Neural cell (in vitro differentiated cells): Measurements from ENCODE around the gene THG1L. TPM values are rescaled to one million over a fixed set of nuclear protein-coding genes. Genes with fewer than 3 reads are reported as not detected.

Experiments
- H2AFZ ChIP-seq: fragments of 200-600, 300-800 bp; sonication (generic), shearing (Covaris generic); 2 replicates; pipeline ENCODE4 v1.6.0; 2014; ENCODE audit warnings: low read depth, mild to moderate bottlenecking, antibody characterized with exemption, low read length, moderate library complexity
- H3F3A ChIP-seq: fragments of 200-600 bp; shearing (Covaris generic); 2 replicates; pipeline ENCODE4 v1.6.1; 2016; ENCODE audit warnings: mild to moderate bottlenecking, moderate library complexity, mixed read lengths, antibody characterized with exemption, low read length; ENCODE audit not compliant: insufficient read depth, poor library complexity, severe bottlenecking
- H3K27ac ChIP-seq: fragments of 200-600, 300-800 bp; sonication (generic), shearing (Covaris generic); 2 replicates; pipeline ENCODE4 v1.5.1; 2014; ENCODE audit warnings: mild to moderate bottlenecking, low read length, moderate library complexity
- H3K27me3 ChIP-seq: fragments of 300-800, 200-600 bp; sonication (generic), shearing (Covaris generic); 2 replicates; pipeline ENCODE4 v1.6.0; 2014; ENCODE audit warnings: mild to moderate bottlenecking, low read depth, low read length, moderate library complexity; ENCODE audit not compliant: insufficient read depth
- H3K36me3 ChIP-seq: fragments of 300-800, 200-600 bp; sonication (generic), shearing (Covaris generic); 2 replicates; pipeline ENCODE4 v1.5.1; 2014; ENCODE audit warnings: mild to moderate bottlenecking, antibody characterized with exemption, low read length, moderate library complexity; ENCODE audit not compliant: insufficient read depth
- H3K4me2 ChIP-seq: fragments of 300-800, 200-600 bp; sonication (generic), shearing (Covaris generic); 2 replicates; pipeline ENCODE4 v1.6.0; 2014; ENCODE audit warnings: mild to moderate bottlenecking, low read length
- H3K4me3 ChIP-seq: fragments of 300-800, 200-600 bp; sonication (generic), shearing (Covaris generic); 2 replicates; pipeline ENCODE4 v1.5.1; 2014; ENCODE audit warnings: mild to moderate bottlenecking, low read length, moderate library complexity
- H3K79me2 ChIP-seq: fragments of 200-600 bp; shearing (Covaris generic); replicated peaks from 2 replicates; pipeline ENCODE4 v1.6.0; 2014; ENCODE audit warnings: mild to moderate bottlenecking, low read length, moderate library complexity; ENCODE audit not compliant: insufficient read depth
- H3K9ac ChIP-seq: fragments of 300-800, 200-600 bp; sonication (generic), shearing (Covaris generic); 2 replicates; pipeline ENCODE4 v1.6.1; 2016; ENCODE audit warnings: mild to moderate bottlenecking, low read length, mixed read lengths
- H3K9me2 ChIP-seq: fragments of 200-600 bp; shearing (Covaris generic); 2 replicates; pipeline ENCODE4 v1.6.1; 2016; ENCODE audit warnings: mild to moderate bottlenecking, low read length, mixed read lengths; ENCODE audit not compliant: insufficient read depth
- H3K9me3 ChIP-seq: fragments of 200-600, 300-800 bp; sonication (generic), shearing (Covaris generic); 2 replicates; pipeline ENCODE4 v1.6.1; 2016; ENCODE audit warnings: mild to moderate bottlenecking, mixed run types, low read length, moderate library complexity, mixed read lengths
- H4K20me1 ChIP-seq: fragments of 200-600 bp; shearing (Covaris generic); 2 replicates; pipeline ENCODE4 v1.6.1; 2016; ENCODE audit warnings: mild to moderate bottlenecking, mixed run types; ENCODE audit not compliant: insufficient read depth
- CTCF ChIP-seq: fragments of 450-650 bp; IDR thresholded peaks from 2 replicates; pipeline ENCODE4 v1.5.1; 2014; ENCODE audit warnings: antibody characterized with exemption, mild to moderate bottlenecking, moderate library complexity; ENCODE audit not compliant: poor library complexity, severe bottlenecking
- EP300 ChIP-seq: fragments of 450-650 bp; conservative IDR thresholded peaks from 2 replicates; pipeline ENCODE4 v1.6.1; 2014; ENCODE audit warnings: antibody characterized with exemption, mild to moderate bottlenecking, moderate library complexity; ENCODE audit not compliant: poor library complexity, severe bottlenecking
- EZH2 ChIP-seq: fragments of 200-600, 300-800 bp; shearing (Covaris generic), sonication (generic); IDR thresholded peaks from 2 replicates; pipeline ENCODE4 v1.6.1; 2014; ENCODE audit warnings: antibody characterized with exemption, low read length, borderline replicate concordance, mild to moderate bottlenecking; ENCODE audit not compliant: insufficient read depth, poor library complexity, severe bottlenecking
- MXI1 ChIP-seq: fragments of 450-650 bp; conservative IDR thresholded peaks from 2 replicates; pipeline ENCODE4 v1.6.1; 2014; ENCODE audit warnings: antibody characterized with exemption, mild to moderate bottlenecking; ENCODE audit not compliant: poor library complexity, severe bottlenecking
- POLR2AphosphoS5 ChIP-seq: IDR thresholded peaks from 2 replicates; pipeline ENCODE4 v1.6.1; 2012
- RAD21 ChIP-seq: fragments of 450-650 bp; conservative IDR thresholded peaks from 2 replicates; pipeline ENCODE4 v1.6.1; 2014; ENCODE audit warnings: antibody characterized with exemption, mild to moderate bottlenecking, moderate library complexity
- REST ChIP-seq: IDR thresholded peaks from 2 replicates; pipeline ENCODE4 v1.6.1; 2012; ENCODE audit warnings: borderline replicate concordance
- SMC3 ChIP-seq: fragments of 450-650 bp; conservative IDR thresholded peaks from 2 replicates; pipeline ENCODE4 v1.6.1; 2014; ENCODE audit warnings: antibody characterized with exemption, mild to moderate bottlenecking, moderate library complexity; ENCODE audit not compliant: poor library complexity
- TAF1 ChIP-seq: IDR thresholded peaks from 2 replicates; pipeline ENCODE4 v1.6.1; 2012; ENCODE audit warnings: low read depth
- polyA plus RNA-seq: library from polyadenylated mRNA; depleted of rRNA; stranded (reverse); fragments of >200 nt; gene quantifications from 2 replicates; pipeline ENCODE4 v1.2.3, GENCODE V29; 2014

THG1L gene
- polyA plus RNA-seq, 1 donor from 2014 or later = 11.9 TPM

GRCh38 chr5:157735991-157736390, 4.8 kb downstream of the THG1L start:
- Histone ChIP-seq H3F3A (no peaks in the 10 kb centered on the region), H3K27me3 (no peaks in the 10 kb centered on the region), H3K27ac (no peak overlapping the region), H3K9ac (no peak overlapping the region), H2AFZ (no peak overlapping the region), H3K9me2 (no peaks in the 10 kb centered on the region), H3K4me3 (no peak overlapping the region), H3K4me2 (no peak overlapping the region), H3K79me2 (peaks cover 3% of the 10 kb centered on the region), H4K20me1 (no peaks in the 10 kb centered on the region), H3K36me3 (no peaks in the 10 kb centered on the region), H3K9me3 (no peaks in the 10 kb centered on the region)
- TF ChIP-seq EZH2 (no peak), CTCF (no peak), REST (no peak), EP300 (no peak), TAF1 (no peak), POLR2AphosphoS5 (no peak), SMC3 (no peak)

- Histone ChIP-seq H3K9me2 (no peaks in the 10 kb centered on the region), H3K79me2 (no peaks in the 10 kb centered on the region), H2AFZ (no peak overlapping the region), H3F3A (no peaks in the 10 kb centered on the region), H3K36me3 (no peaks in the 10 kb centered on the region), H3K4me2 (no peak overlapping the region), H4K20me1 (no peaks in the 10 kb centered on the region), H3K9ac (no peak overlapping the region), H3K4me3 (no peak overlapping the region), H3K9me3 (no peaks in the 10 kb centered on the region), H3K27ac (no peak overlapping the region), H3K27me3 (no peaks in the 10 kb centered on the region)
- TF ChIP-seq CTCF = no peak
- TF ChIP-seq RAD21 = no peak
- no peak for TF ChIP-seq EP300
- no peak for TF ChIP-seq TAF1
- no peak for TF ChIP-seq EZH2
- no peak for TF ChIP-seq MXI1
- no peak for TF ChIP-seq POLR2AphosphoS5
- TF ChIP-seq REST = no peak
- TF ChIP-seq SMC3 = no peak
These were observed 8.4 kb downstream of the THG1L start for GRCh38 chr5:157739388-157740228.
